ENCODE results near the gene SLC10A6.

The SLC10A6 gene

GRCh38 chr4:86822136-86822535, 27.0 kb downstream of the SLC10A6 start:
- no peak for DNase-seq (ENCODE audit: low spot score)
- TF ChIP-seq CTCF (IDR thresholded peaks at IDR 0.05; ENCODE audit: borderline replicate concordance, control extremely low read depth, extremely low read depth, insufficient read depth, missing control alignments) = no peak

GRCh38 chr4:86821151-86821550, 28.0 kb downstream of the SLC10A6 start:
- DNase-seq (ENCODE audit: low spot score) = no peak
- no peak for TF ChIP-seq CTCF (IDR thresholded peaks at IDR 0.05; ENCODE audit: borderline replicate concordance, control extremely low read depth, extremely low read depth, insufficient read depth, missing control alignments)
- in situ Hi-C loops (cut with MboI; ENCODE audit: low sequenced_read_pairs, unreplicated experiment) = no loop called here

More at GRCh38 chr4:86822136-86822535, 27.0 kb downstream of the SLC10A6 start:
- in situ Hi-C loops (cut with MboI; ENCODE audit: low sequenced_read_pairs, unreplicated experiment) = no loop called here

GRCh38 chr4:86819561-86819960, 29.6 kb downstream of the SLC10A6 start:
- in situ Hi-C loops (cut with MboI; ENCODE audit: low sequenced_read_pairs, unreplicated experiment) = no loop called here
- DNase-seq (ENCODE audit: low spot score) = no peak
- no peak for TF ChIP-seq CTCF (IDR thresholded peaks at IDR 0.05; ENCODE audit: borderline replicate concordance, control extremely low read depth, extremely low read depth, insufficient read depth, missing control alignments)

GRCh38 chr4:86818841-86819240, 30.3 kb downstream of the SLC10A6 start:
- no peak for TF ChIP-seq CTCF (IDR thresholded peaks at IDR 0.05; ENCODE audit: borderline replicate concordance, control extremely low read depth, extremely low read depth, insufficient read depth, missing control alignments)

GRCh38 chr4:86818211-86818610, 31.0 kb downstream of the SLC10A6 start:
- no peak for TF ChIP-seq CTCF (IDR thresholded peaks at IDR 0.05; ENCODE audit: borderline replicate concordance, control extremely low read depth, extremely low read depth, insufficient read depth, missing control alignments)
- DNase-seq (ENCODE audit: low spot score) = no peak

More at GRCh38 chr4:86818841-86819240, 30.3 kb downstream of the SLC10A6 start:
- no peak for DNase-seq (ENCODE audit: low spot score)
- in situ Hi-C loops (cut with MboI; ENCODE audit: low sequenced_read_pairs, unreplicated experiment) = no loop called here

GRCh38 chr4:86816501-86817273, 32.5 kb downstream of the SLC10A6 start:
- DNase-seq (ENCODE audit: low spot score) = no peak
- TF ChIP-seq CTCF (IDR thresholded peaks at IDR 0.05; ENCODE audit: borderline replicate concordance, control extremely low read depth, extremely low read depth, insufficient read depth, missing control alignments) = no peak
- in situ Hi-C loops (cut with MboI; ENCODE audit: low sequenced_read_pairs, unreplicated experiment) = no loop called here

More at GRCh38 chr4:86818211-86818610, 31.0 kb downstream of the SLC10A6 start:
- in situ Hi-C loops (cut with MboI; ENCODE audit: low sequenced_read_pairs, unreplicated experiment) = no loop called here
